ENCODE measurements around the gene SPTBN5. TPM values are rescaled to one million over a fixed set of nuclear protein-coding genes. Genes with fewer than 3 reads are reported as not detected.

The SPTBN5 gene
- total RNA-seq, 2 donors from 2014 or later: 0.63 to 1.3 TPM

DNA sequence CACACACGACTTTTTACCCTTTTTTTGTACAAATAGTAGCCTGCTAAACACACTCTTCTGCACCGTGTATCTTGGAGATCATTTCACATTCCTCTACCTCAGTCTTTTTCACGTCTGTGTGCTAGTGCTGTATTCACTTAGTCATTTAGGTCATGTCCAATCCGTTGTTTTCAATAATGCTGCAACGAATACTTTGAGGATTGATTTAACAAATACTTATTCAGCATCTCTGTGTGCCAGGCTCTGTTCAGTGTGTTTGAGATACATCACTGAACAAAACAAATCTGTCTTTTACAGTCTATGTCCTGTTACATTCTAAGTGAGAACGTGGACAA, 65.1 kb downstream of the SPTBN5 start:
- Histone ChIP-seq H3K27ac (peak overlapping the region; percentile 88 to 93), H3K36me3 (peaks cover 14% of the 10 kb centered on the region), H3K4me3 (peak overlapping the region; percentile 82 to 93), H3K4me1 (peaks cover 0 to 27% of the 10 kb centered on the region in 2 donors), H3K27me3 (no peaks in the 10 kb centered on the region), H3K9me3 (no peaks in the 10 kb centered on the region)
- DNase-seq (ENCODE audit: low spot score): no peak
- TF ChIP-seq, protein P1, sequence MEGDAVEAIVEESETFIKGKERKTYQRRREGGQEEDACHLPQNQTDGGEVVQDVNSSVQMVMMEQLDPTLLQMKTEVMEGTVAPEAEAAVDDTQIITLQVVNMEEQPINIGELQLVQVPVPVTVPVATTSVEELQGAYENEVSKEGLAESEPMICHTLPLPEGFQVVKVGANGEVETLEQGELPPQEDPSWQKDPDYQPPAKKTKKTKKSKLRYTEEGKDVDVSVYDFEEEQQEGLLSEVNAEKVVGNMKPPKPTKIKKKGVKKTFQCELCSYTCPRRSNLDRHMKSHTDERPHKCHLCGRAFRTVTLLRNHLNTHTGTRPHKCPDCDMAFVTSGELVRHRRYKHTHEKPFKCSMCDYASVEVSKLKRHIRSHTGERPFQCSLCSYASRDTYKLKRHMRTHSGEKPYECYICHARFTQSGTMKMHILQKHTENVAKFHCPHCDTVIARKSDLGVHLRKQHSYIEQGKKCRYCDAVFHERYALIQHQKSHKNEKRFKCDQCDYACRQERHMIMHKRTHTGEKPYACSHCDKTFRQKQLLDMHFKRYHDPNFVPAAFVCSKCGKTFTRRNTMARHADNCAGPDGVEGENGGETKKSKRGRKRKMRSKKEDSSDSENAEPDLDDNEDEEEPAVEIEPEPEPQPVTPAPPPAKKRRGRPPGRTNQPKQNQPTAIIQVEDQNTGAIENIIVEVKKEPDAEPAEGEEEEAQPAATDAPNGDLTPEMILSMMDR (IDR thresholded peaks at IDR 0.05): no peak

DNA sequence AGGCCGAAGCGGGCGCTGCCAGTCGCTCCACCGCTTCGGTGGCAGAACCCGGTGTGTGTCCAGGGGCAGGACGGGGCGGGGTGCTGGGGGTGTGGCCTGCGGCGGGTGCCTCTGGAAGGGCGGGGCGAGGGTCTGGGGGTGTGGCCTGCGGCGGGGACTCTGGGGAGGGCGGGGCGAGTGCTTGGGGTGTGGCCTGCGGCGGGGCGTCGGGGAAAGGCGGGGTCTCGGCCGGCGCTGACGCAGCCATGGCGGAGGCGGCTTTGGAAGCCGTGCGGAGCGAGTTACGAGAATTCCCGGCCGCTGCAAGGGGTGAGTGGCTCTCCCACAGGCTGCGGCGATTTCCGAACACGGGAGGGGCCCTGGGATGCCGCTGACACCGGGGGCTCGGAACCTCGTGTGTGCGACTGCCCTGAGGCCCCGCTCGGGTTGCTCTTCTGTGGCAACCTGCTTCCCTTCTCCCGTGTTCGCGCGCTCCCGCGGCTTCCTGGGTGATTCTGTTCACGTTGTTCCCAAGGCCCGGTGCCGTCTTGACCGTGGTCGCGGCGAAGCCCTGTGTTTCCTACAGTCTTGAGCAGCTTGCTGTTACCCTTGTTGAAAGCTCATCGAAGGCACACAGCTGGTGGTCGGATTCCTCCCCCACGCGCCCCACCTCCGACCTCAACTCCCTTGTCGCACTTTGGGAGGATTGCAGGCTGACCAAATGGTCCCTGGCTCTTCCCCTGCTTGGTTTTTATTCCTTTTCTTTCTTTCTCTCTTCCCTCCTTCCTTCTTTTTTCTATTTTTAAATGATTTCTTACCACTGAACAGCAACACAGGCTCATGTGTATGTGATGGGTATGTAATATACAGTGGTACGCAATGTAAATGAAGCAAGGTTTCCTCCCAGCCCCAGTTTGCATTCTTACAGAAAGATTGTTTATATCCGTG, 65.7 kb downstream of the SPTBN5 start, which contains the start of gene JMJD7:
Gene JMJD7 (plus strand): TSS at position 213 of the 927 bp plus-strand sequence. CDS start 33 bp downstream, at position 246.
- Histone ChIP-seq H3K9me3 (no peaks in the 10 kb centered on the region), H3K27me3 (no peaks in the 10 kb centered on the region), H3K36me3 (peaks cover 21% of the 10 kb centered on the region), H3K4me3 (peak within 1 kb of the TSS; percentile 82 to 93), H3K27ac (peak within 1 kb of the TSS; percentile 88 to 93), H3K4me1 (peaks cover 0 to 27% of the 10 kb centered on the region in 2 donors)
- DNase-seq (ENCODE audit: low spot score): peak; percentile 89
- TF ChIP-seq, protein P1 (IDR thresholded peaks at IDR 0.05): no peak

DNA sequence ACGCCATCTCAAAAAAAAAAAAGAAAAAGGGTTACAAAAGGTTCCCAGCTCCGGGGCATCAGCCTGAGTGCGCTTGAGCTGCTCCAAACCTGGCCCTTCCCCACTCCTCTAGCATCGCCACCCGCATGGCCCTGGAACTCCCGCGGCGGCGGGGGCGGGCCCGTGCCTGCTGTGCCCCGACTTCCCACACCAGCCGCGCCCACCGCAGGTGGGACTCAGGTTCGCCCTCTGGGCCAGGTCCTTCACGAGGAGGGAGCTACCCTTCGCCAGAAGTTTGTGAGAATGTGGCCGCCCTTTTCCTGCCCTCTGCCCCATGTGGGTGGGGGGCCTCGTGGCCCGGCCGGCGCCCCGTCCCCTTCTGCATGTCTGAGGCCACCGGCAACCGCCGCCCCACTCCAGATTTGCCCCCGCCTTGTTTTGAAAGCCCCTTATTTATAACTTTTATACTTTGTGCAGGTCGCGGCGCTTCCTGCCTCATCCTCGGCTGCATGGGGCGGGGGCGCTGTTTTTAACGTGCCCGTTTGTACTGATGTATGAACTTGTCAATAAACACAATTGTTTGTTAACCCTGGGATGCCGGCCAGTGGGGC, 66.5 kb downstream of the SPTBN5 start:
- Histone ChIP-seq H3K36me3 (peaks cover 24% of the 10 kb centered on the region), H3K4me1 (peaks cover 0 to 20% of the 10 kb centered on the region in 2 donors), H3K4me3 (peak overlapping the region; percentile 82 to 93), H3K27ac (peak overlapping the region in 1 of 2 donors; percentile 88), H3K9me3 (no peaks in the 10 kb centered on the region), H3K27me3 (no peaks in the 10 kb centered on the region)
- no peak for DNase-seq (ENCODE audit: low spot score)
- TF ChIP-seq, protein P1 (IDR thresholded peaks at IDR 0.05): no peak

DNA sequence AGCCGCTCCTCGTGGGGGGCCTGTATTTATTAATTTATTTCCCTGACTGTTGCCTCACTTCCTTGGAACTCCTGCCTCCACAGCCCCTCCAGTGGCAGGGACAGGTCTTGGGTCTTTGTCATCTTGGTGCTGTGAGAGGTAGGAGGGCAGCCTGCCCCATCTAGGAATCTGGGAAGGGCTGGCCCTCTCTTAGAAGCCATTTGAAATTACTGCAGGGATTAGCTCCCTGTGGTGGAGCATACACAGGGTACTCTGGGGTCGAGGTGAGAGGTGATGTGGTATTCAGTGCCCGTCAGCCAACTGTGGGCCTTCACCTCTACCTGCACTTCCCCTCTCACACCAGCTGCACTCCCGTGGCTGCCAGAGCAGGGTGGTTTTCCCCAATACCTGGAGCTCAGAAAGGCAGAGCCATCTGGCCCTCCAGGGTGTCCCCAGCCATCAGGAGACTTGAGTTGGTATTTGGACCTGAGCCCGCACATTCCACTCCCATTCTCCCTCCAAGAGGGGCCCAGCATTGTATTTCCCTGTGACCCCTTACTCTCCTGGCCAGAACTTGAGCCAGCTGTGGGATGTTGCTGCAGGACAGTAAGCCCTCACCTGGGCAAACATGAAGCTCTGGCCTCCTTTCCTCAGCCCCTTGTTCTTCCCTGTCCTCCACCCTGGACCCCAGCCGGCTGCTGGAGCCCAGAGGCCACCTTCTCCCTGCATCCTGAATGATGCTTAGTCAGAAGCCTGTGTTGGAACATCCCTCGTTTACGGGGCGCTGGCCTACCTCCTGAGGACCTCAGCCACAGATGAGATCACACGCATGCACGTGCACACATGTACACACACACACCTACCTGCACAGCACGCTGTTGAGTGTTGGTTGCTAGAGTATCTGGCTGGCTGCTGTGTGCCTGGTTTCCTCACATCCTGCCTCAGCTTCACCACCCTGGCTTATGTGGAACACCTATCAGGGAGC, 68.0 kb downstream of the SPTBN5 start:
- Histone ChIP-seq H3K27ac (no peak overlapping the region), H3K27me3 (no peaks in the 10 kb centered on the region), H3K4me3 (no peak overlapping the region), H3K4me1 (peaks cover 0 to 19% of the 10 kb centered on the region in 2 donors), H3K36me3 (peaks cover 32% of the 10 kb centered on the region), H3K9me3 (no peaks in the 10 kb centered on the region)
- no peak for DNase-seq (ENCODE audit: low spot score)
- TF ChIP-seq, protein P1 (IDR thresholded peaks at IDR 0.05): no peak

DNA sequence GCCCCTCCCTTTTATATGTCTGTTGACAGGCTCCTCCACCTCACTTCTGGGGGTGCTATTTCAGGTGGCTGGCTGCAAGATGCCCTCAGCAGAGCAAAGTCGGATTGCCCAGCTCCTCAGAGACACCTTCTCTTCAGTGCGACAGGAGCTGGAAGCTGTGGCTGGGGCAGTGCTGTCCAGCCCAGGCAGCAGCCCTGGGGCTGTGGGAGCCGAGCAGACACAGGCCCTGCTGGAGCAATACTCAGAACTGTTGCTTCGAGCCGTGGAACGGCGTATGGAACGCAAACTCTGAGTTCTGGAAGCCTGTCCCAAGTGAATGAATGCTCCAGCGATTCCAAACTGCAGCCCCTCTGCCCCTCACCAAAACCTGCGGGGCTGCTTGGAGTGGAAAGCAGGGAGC, 68.7 kb downstream of the SPTBN5 start:
- TF ChIP-seq, protein P1 (IDR thresholded peaks at IDR 0.05): no peak
- no peak overlapping the region for H3K27ac ChIP-seq
- no peak overlapping the region for H3K4me3 ChIP-seq
- H3K36me3 ChIP-seq: peaks cover 39% of the 10 kb centered on the region
- H3K9me3 ChIP-seq: no peaks in the 10 kb centered on the region
- peaks cover 0 to 19% of the 10 kb centered on the region in 2 donors for H3K4me1 ChIP-seq
- DNase-seq (ENCODE audit: low spot score): no peak
- H3K27me3 ChIP-seq: no peaks in the 10 kb centered on the region
